Progenitor cell of endocrine pancreas (in vitro differentiated cells): Measurements from ENCODE around the gene NEGR1. TPM values are rescaled to one million over a fixed set of nuclear protein-coding genes. Genes with fewer than 3 reads are reported as not detected.

Experiments
- DNase-seq: peaks from one replicate; pipeline ENCODE4 v3.0.0; 2021; ENCODE audit warnings: low spot score; ENCODE audit not compliant: unreplicated experiment
- H3K27ac Mint-ChIP-seq: 2 replicates; pipeline ENCODE4 v1.8.0; 2021; ENCODE audit warnings: mild to moderate bottlenecking, moderate library complexity, mixed read lengths
- H3K27me3 Mint-ChIP-seq: 2 replicates; pipeline ENCODE4 v1.8.0; 2021; ENCODE audit warnings: mixed read lengths
- H3K36me3 Mint-ChIP-seq: 2 replicates; pipeline ENCODE4 v1.8.0; 2022; ENCODE audit warnings: mixed read lengths; ENCODE audit not compliant: insufficient read depth
- H3K4me1 Mint-ChIP-seq: 2 replicates; pipeline ENCODE4 v1.8.0; 2021; ENCODE audit warnings: low read depth, mixed read lengths
- H3K4me3 Mint-ChIP-seq: 2 replicates; pipeline ENCODE4 v1.8.0; 2021; ENCODE audit warnings: low read depth, mild to moderate bottlenecking, moderate library complexity, mixed read lengths
- H3K9me3 Mint-ChIP-seq: 2 replicates; pipeline ENCODE4 v1.8.0; 2021; ENCODE audit warnings: low read depth, mixed read lengths
- total RNA-seq: library from RNA; stranded (reverse); gene quantifications from 2 replicates; pipeline ENCODE4 v1.2.1, GENCODE V29; 2021
- TF ChIP-seq, protein P1 (sequence below): fragments of 200-600 bp; sonication (generic); IDR thresholded peaks from one replicate; pipeline ENCODE4 v1.5.0; 2021; ENCODE audit warnings: antibody characterized with exemption, mild to moderate bottlenecking; ENCODE audit not compliant: unreplicated experiment

The NEGR1 gene
- total RNA-seq, 1 donor from 2014 or later: 3.1 TPM

DNA sequence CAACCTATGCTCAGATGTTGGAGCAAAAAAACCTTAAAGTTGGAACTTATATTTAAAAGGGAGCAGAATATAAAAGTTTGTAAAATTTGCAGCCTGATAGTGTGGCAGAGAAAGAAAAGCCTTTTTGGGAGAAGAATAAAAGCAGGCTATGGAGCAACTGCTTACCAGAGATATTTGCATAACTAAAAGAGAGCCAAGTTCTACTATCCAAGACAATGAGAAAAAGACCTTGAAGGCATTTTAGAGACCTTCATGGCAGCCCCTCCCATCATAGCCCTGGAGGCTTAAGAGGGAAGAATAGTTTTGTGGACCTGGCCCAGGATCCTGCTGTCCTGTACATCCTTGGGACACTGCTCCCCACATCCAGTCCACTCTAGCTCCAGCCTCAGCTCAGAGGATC is 889.0 kb downstream of the NEGR1 start:
- no peak for DNase-seq
- no peaks in the 10 kb centered on the region for H3K36me3 Mint-ChIP-seq
- no peak overlapping the region for H3K27ac Mint-ChIP-seq
- TF ChIP-seq, protein P1, sequence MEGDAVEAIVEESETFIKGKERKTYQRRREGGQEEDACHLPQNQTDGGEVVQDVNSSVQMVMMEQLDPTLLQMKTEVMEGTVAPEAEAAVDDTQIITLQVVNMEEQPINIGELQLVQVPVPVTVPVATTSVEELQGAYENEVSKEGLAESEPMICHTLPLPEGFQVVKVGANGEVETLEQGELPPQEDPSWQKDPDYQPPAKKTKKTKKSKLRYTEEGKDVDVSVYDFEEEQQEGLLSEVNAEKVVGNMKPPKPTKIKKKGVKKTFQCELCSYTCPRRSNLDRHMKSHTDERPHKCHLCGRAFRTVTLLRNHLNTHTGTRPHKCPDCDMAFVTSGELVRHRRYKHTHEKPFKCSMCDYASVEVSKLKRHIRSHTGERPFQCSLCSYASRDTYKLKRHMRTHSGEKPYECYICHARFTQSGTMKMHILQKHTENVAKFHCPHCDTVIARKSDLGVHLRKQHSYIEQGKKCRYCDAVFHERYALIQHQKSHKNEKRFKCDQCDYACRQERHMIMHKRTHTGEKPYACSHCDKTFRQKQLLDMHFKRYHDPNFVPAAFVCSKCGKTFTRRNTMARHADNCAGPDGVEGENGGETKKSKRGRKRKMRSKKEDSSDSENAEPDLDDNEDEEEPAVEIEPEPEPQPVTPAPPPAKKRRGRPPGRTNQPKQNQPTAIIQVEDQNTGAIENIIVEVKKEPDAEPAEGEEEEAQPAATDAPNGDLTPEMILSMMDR: no peak
- H3K9me3 Mint-ChIP-seq: peaks cover 14% of the 10 kb centered on the region
- H3K27me3 Mint-ChIP-seq: no peaks in the 10 kb centered on the region
- no peaks in the 10 kb centered on the region for H3K4me1 Mint-ChIP-seq
- no peak overlapping the region for H3K4me3 Mint-ChIP-seq

DNA sequence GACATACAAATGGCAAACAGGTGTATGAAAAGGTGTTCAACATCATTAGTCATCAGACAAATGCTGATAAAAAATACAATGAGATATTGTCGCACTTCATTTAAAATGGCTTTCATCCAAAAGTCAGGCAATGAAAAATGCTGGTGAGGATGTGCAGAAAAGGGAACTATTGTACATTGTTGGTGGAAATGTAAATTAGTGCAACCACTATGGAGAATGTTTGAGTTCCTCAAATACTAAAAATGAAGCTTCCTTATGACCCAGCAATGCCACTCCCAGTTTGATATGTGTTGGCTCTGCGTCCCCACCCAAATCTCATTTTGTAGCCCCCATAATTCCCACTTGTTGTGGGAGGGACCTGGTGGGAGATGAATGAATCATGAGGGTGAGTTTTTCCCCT is 891.8 kb downstream of the NEGR1 start:
- Mint-ChIP-seq H3K4me3 (no peak overlapping the region), H3K27me3 (no peaks in the 10 kb centered on the region), H3K36me3 (no peaks in the 10 kb centered on the region), H3K9me3 (peaks cover 26% of the 10 kb centered on the region), H3K27ac (no peak overlapping the region), H3K4me1 (no peaks in the 10 kb centered on the region)
- no peak for DNase-seq
- TF ChIP-seq, protein P1: no peak

DNA sequence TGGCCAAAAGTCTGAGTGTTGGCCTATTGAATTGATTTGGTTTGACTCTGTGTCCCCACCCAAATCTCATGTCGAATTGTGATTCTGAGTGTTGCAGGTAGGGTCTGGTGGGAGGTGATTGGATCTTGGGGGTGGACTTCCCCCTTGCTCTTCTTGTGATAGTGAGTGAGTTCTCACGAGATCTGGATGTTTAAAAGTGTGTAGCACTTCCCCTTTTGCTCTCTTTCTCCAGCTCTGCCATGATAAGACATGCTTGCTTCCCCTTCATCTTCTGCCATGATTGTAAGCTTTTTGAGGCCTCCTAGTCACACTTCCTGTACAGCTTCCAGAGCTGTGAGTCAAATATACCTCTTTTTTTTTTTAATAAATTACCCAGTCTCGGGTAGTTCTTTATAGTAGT is 904.5 kb downstream of the NEGR1 start:
- Mint-ChIP-seq H3K4me3 (no peak overlapping the region), H3K4me1 (peaks cover 1% of the 10 kb centered on the region), H3K27ac (no peak overlapping the region), H3K27me3 (no peaks in the 10 kb centered on the region), H3K36me3 (no peaks in the 10 kb centered on the region), H3K9me3 (no peaks in the 10 kb centered on the region)
- TF ChIP-seq, protein P1: no peak
- DNase-seq: no peak

GRCh38 chr1:71372496-71372895 is 909.8 kb downstream of the NEGR1 start:
- no peak overlapping the region for H3K27ac Mint-ChIP-seq
- no peak overlapping the region for H3K4me3 Mint-ChIP-seq

GRCh38 chr1:71371581-71371980 is 910.8 kb downstream of the NEGR1 start:
- H3K4me3 Mint-ChIP-seq: no peak overlapping the region
- peaks cover 1% of the 10 kb centered on the region for H3K4me1 Mint-ChIP-seq
- no peak overlapping the region for H3K27ac Mint-ChIP-seq
- TF ChIP-seq, protein P1: no peak
- DNase-seq: no peak
- H3K9me3 Mint-ChIP-seq: no peaks in the 10 kb centered on the region
- H3K36me3 Mint-ChIP-seq: no peaks in the 10 kb centered on the region
- no peaks in the 10 kb centered on the region for H3K27me3 Mint-ChIP-seq

More at GRCh38 chr1:71372496-71372895, 909.8 kb downstream of the NEGR1 start:
- DNase-seq: no peak
- no peaks in the 10 kb centered on the region for H3K36me3 Mint-ChIP-seq
- H3K27me3 Mint-ChIP-seq: no peaks in the 10 kb centered on the region
- TF ChIP-seq, protein P1: no peak
- H3K4me1 Mint-ChIP-seq: peaks cover 1% of the 10 kb centered on the region
- no peaks in the 10 kb centered on the region for H3K9me3 Mint-ChIP-seq
